Measurements from ENCODE around the gene SYNGR2.
"Not testable (repeated sequence)": the region's sequence is repeated elsewhere in the genome, so short reads cannot be mapped to it uniquely, and the experiment has no call there.

Gene SYNGR2

DNA sequence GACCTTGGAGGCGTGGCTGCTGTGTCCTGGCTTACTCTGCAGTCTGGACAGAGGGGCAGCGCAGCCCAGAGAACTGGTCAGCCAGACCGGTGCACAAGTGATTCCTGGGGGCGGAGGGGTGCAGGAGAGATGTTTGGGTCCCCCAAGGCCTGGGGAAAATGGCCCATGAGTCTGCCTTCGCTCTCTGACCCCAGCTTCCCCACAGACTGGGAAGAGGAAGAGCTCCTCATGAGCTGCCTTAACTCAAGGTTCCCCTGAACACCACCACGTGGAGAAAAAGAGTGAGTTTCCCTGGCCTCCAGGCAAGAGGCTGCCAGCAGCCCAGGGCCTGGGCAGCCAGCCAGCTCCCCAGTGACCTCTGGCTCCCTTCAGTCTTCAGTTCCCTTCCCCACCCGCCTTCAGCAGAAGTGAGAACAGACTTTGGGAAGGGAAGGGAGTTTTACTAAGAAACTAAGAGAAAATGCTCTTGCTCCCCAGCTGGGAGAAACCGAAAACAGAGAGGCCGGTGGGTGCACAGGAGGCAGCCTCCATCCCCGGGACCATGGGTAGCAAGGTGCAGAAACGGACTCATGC is 24.1 kb upstream of the SYNGR2 start:
- DNase-seq: no peak

DNA sequence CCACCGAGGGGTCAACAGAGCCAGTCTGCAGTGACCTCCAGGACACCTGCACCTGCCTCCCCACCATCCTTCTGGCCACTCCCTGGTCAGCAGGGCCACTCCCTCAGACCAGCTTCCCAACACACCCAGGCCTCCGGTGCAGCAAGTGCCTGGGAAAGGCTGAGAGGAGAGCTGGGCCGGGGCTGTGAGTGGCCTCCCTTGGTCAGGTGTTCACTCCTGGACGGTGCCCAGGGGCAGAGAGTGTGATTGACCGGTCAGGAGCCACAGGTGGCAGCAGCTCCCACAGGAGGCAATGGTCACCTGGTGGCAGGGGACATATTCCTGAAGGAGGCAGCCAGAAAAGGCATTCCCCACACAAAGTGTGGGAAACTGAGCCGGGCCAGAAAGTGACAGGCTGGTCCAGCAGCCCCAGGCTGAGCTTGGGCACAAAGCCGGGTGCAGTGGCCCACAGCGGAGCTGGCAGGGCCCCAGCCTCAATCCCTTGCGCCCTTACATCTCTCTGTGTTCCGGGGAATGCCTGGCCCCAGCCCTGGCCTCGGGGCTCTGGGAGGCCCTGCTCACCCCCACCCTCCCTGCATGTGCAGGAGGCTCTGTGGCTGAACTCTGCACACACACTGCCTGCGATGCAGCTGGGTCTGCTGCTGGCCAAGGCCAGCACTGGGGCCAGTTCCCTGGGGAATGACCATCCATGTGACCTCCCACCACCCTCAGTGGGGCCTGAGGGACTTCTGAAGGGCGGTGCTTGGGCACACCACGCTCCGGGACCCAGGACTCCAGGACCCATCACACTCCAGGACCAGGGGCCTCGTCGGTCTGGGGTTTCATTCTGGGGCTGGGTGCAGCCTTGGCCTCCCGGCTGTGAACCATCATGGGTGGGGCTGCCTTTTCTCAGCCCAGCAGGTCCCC is 23.4 kb upstream of the SYNGR2 start:
- DNase-seq: no peak

GRCh38 chr17:78146471-78146869 is 21.9 kb upstream of the SYNGR2 start:
- no peak for DNase-seq

DNA sequence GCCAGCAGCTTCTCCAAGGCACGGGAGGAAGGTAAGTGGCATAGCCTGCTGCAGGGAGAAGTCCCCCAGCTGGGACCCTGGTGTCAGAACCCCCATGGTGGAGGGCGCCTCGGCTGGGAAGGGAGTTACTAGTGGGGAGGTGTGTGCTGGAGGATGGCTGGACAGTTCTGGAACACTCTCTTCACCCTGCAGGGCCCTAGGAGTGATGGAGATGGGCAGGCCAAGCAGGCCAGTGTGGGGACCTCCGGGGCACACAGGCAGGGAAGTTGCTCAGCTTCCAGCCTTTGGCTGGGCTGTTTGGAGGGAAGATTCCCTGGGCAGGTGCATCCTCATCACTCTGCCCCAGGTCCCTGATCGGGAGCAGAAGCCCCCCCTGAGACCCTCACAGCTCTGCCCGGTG is 21.5 kb upstream of the SYNGR2 start:
- DNase-seq: no peak

DNA sequence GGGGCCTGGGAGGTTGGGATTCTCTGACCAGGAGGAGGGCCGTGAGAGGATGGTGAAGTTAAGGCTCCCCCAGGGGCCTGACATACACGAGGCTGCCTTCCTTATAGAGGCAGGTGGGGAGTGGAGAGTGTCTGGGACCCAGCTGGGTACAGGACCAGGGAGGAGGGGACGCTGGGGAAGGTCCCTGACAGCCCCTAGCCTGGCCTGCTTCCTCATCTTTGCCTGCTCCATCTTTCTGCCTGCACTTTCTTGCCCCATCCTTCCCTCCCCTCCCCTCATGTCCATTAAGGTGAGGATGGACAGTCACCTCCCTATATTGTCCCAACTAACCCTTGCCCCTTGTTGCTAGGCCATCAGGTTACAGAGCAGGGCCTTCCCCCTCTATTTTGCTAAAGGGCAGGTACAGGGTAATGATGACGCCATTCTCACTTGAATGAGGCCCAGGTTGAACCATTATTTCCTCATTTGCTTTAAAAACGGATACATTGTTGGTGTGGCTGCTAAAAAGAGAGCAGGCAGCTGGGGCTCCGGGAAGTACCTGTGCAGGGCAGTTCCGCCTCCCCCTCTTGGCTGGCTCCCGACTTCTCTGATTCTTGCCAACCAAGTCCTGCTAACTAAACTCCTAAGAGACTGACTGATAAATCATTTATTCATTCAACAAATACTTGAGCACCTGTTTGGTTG is 20.9 kb upstream of the SYNGR2 start:
- no peak for DNase-seq

DNA sequence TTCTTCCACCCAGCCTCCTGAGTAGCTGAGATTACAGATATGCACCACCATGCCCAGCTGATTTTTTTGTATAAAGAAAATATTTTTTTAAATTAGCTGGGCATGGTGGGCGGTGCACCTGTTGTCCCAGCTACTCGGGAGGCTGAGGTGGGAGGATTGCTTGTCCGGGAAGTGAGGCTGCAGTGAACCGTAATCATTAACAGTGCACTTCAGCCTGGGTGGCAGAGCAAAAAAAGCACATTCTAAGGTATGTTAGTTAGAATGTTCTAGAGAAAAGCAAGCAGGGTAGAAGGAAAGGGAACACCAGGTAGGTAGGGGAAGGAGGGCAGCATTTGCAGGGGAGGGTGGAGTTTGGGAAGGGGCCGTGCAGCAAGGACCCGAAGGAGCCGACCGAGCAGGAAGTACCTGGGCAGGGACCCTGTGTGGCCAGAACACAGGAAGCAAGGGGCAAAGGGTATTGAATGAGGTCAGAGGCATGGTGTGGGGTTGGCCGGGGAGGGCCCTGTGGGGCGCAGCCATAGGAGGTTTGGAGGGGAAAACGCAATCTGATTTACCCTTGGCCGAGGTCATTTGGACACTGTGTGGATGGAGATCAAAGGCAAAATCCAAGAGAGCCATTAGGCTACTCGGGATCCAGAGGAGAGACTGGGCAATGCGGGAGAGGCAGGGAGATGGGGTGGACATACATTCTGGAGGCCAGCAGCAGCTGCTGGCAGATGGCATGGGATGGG is 19.9 kb upstream of the SYNGR2 start:
- DNase-seq: no peak

GRCh38 chr17:78151514-78152008 is 16.8 kb upstream of the SYNGR2 start:
- no peak for DNase-seq

DNA sequence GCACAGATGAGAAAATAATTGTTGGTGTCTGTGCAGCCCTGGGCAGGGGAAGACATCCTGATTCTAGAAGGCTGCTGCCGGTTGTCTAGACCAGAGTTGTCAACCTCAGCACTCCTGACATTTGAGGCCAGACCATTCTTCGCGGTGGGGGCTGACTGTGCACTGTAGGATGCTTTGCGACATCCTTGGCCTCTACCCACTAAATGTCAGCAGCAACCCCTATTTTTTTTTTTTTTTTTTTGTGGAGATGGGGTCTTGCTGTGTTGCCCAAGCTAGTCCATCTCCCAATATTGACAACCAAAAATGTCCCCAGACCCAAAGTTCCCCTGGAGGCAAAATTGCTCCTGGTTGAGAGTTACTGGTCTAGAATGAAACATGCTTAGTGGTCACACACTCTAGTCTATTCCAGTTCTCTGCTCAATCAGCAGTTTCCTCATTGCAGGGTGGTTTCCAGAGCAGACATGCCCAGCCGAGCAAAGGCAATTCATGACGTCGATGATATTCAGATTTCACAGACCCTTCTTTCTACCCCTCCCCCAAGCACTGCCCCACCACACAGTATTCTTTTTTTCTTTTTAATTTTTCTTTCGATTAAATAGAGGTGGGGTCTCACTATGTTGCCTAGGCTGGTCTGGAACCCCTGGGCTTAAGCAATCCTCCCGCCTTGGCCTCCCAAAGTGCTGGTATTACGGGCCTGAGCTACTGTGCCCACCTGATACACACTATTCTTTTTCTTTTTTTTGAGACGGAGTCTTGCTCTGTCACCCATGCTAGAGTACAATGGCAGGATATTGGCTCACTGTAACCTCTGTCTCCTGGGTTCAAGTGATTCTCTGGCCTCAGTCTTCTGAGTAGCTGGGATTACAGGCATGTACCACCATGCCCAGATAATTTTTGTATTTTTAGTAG is 13.2 kb upstream of the SYNGR2 start:
- DNase-seq: no peak

DNA sequence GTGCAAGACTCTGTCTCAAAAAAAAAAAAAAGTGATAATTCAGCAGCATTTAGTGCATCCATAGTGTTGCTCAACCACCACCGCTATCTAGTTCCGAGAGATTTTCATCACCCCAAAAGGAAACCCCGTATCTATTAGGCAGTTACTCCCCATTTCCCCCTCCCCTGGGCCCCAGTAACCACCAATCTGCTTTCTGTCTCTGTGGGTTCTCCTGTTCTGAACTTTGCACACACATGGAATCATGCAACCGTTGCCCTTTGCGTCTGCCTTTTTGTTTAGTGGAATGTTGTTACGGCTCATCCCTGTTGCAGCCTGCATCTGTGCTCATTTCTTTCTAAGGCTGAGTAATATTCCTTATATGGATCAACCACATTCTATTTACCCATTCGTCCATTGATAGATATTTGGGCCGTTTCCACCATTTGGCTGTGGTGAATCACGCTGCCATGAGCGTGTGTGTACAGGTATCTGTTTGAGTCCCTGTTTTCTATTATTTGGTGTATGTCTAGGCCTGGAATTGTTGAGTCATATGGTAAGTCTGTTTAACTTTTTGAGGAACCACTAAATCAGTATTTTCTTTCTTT is 8.7 kb upstream of the SYNGR2 start:
- no peak for DNase-seq

DNA sequence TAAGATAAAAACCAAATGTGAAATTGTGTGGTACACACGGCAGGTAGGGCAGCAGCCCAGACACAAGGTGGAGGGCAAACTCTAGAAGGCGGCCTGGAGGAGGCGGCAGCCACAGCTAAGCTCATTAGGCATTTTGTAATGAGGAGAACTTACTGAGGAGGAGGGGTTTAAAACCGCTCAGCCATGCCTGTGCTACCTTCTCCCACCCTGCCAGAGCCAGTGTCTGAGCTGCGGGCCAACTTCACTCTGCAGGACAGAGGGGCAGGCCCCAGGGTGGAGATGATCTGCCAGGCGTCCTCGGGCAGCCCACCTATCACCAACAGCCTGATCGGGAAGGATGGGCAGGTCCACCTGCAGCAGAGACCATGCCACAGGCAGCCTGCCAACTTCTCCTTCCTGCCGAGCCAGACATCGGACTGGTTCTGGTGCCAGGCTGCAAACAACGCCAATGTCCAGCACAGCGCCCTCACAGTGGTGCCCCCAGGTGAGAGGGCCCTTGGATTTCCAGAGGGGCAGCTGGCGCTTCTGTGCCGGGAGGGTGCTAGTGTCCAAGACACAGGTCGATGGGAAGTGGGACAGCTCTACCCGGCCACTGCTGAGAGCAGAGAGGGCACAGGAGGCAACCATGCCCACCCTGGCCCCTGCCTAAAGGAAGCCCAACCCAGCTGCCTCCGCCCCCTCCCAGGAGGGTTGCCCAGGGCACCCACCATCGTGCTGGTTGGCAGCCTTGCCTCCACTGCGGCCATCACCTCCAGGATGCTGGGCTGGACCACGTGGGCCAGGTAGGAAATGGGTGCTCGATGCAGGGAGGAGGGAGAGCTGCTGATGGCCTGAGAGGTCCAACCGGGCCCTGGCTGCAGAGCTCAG is 4.3 kb upstream of the SYNGR2 start:
- no peak for DNase-seq

DNA sequence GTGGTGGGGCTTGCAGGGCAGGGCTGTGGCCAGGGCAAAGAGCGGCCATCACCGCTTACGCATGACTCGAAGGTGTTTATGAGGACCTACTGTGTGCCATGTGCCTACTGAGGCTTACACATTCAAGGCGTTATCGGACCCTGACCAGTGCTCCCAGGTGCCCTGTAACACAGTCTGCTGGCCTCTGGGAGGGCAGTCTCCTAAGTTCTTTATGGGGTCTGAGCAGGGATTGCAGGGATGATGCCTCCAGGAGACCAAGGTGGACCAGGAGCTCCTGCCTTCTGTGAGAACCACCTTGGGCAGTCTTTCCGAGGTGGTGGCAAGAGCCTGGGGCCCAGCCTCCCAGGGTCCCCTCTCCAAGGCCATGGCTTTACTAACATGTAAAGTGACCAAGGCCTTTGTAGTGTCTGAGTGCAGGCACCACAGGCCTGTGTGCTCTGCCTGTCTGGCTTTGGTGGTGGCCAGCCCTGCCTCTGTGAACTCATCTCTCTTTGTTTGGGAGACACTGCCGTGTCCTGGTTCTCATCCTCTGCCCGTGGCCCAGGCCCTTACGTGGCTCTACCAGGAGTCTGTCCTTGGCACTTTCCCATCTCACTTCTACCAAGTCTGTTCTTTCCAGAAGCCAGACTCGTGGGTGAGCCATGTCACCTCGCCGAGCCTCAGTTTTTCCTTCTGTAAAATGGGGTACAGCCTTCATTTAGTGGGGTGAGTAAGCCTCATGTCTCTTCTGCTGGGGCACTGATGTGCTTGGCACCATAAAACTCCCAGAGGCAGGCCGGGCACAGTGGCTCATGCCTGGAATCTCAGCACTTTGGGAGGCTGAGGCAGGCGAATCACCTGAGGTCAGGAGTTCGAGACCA is 3.4 kb upstream of the SYNGR2 start:
- DNase-seq: no peak

GRCh38 chr17:78166416-78166815 is 2.0 kb upstream of the SYNGR2 start:
- DNase-seq: no peak

- peak; percentile 61 for DNase-seq
Observed at GRCh38 chr17:78168903-78169793, 767 bp downstream of the SYNGR2 start.

DNA sequence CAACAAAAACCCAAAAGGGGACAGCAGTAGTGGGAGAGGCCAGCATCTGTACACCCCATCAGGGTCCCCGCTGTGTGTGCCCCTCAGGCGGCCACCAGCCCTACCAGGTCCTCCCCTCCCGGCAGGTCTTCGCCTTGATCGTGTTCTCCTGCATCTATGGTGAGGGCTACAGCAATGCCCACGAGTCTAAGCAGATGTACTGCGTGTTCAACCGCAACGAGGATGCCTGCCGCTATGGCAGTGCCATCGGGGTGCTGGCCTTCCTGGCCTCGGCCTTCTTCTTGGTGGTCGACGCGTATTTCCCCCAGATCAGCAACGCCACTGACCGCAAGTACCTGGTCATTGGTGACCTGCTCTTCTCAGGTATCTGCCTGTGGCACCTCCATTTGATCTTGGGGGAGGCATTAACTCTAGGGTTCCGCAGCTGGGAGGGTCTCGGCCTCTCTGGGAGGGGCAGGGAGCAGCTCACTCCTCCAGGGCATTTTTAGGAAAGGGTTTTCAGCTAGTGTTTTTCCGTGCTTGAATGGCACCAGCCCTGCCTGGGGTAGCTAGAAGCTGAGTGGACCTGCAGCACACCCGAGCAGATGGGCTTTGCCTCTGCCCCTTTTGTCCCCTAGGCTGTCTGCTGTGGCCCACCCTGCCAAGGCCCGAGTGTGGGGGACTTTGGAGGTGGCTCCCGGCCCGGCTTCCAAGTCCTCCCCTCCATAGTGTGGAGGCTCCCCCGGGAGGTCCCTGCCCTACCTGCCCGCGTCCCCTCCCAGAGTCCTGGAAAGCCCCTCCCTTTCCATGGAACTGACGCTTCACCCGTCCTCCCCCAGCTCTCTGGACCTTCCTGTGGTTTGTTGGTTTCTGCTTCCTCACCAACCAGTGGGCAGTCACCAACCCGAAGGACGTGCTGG is 2.6 kb downstream of the SYNGR2 start:
- DNase-seq: no peak

GRCh38 chr17:78171591-78172248 is 3.3 kb downstream of the SYNGR2 start:
- not testable (repeated sequence) for DNase-seq

GRCh38 chr17:78172249-78173051 is 4.1 kb downstream of the SYNGR2 start:
- DNase-seq: no peak

Measured in stimulated activated CD4-positive, alpha-beta T cell treated with anti-CD3 and anti-CD28 coated beads, Interleukin-4, amount 100 ng/mL, for 24 hours (primary cell).